ENCODE results near the gene CCDC150. TPM values are rescaled to one million over a fixed set of nuclear protein-coding genes. Genes with fewer than 3 reads are reported as not detected.

The CCDC150 gene
- total RNA-seq, 1 experiment from 2014 or later: 19.0 TPM

- no peaks in the 10 kb centered on the region for H3K27me3 ChIP-seq (ENCODE audit: control insufficient read depth, insufficient read depth, low read length)
- ChIA-PET CTCF (no interaction called here), POLR2A (no interaction called here)
- H3K4me1 ChIP-seq (ENCODE audit: control insufficient read depth, insufficient read depth, low read length): no peaks in the 10 kb centered on the region
- DNase-seq (ENCODE audit: low read depth, low spot score) (no peak), ATAC-seq (no peak)
- intact Hi-C loops (cut with micrococcal nuclease; ENCODE audit: unreplicated experiment): no loop called here
- in situ Hi-C loops (cut with HindIII; ENCODE audit: low pct_unique_long_range_greater_than_20kb, low sequenced_read_pairs): no loop called here
- no TSS peak for BruUV-seq (replicated peaks)
- no peak overlapping the region for H3K27ac ChIP-seq (ENCODE audit: low read length)
- peaks cover 17% of the 10 kb centered on the region; the same call in 1 of the 2 replicates for H3K9me3 ChIP-seq (ENCODE audit: control insufficient read depth, insufficient read depth, low read depth, low read length)
- TF ChIP-seq CTCF (IDR thresholded peaks at IDR 0.05) (no peak), POLR2AphosphoS5 (IDR thresholded peaks at IDR 0.05; ENCODE audit: low read depth, low read length) (no peak), SIN3A (IDR thresholded peaks at IDR 0.05; ENCODE audit: borderline replicate concordance, insufficient read depth, low read depth, low read length) (no peak), REST (IDR thresholded peaks at IDR 0.05; ENCODE audit: insufficient read depth in 1 of 2, low read depth in 2 of 2, low read length in 1 of 2) (no peak), TCF7L2 (IDR thresholded peaks at IDR 0.05; ENCODE audit: low read depth, low read length) (no peak)
- H3K4me3 ChIP-seq (ENCODE audit: low read depth in 2 of 2, low read length in 2 of 2): no peak overlapping the region
- no peaks in the 10 kb centered on the region for H3K36me3 ChIP-seq (ENCODE audit: control insufficient read depth, insufficient read depth, low read length)
These were observed 17.8 kb downstream of the CCDC150 start for GRCh38 chr2:196657333-196657732.

- CTCF ChIA-PET: no interaction called here
- no TSS peak for BruUV-seq (replicated peaks)
- Histone ChIP-seq H3K9me3 (ENCODE audit: control insufficient read depth, insufficient read depth, low read depth, low read length) (0 out of 2 replicates have a peak, but pooled peaks cover under 1% of the 10 kb centered on the region), H3K27me3 (ENCODE audit: control insufficient read depth, insufficient read depth, low read length) (no peaks in the 10 kb centered on the region), H3K36me3 (ENCODE audit: control insufficient read depth, insufficient read depth, low read length) (no peaks in the 10 kb centered on the region), H3K27ac (ENCODE audit: low read length) (no peak overlapping the region), H3K4me1 (ENCODE audit: control insufficient read depth, insufficient read depth, low read length) (no peaks in the 10 kb centered on the region), H3K4me3 (ENCODE audit: low read depth in 2 of 2, low read length in 2 of 2) (no peak overlapping the region)
- DNase-seq (ENCODE audit: low read depth, low spot score) (no peak), ATAC-seq (no peak)
- TF ChIP-seq TCF7L2 (IDR thresholded peaks at IDR 0.05; ENCODE audit: low read depth, low read length): no peak
- no peak for TF ChIP-seq REST (IDR thresholded peaks at IDR 0.05; ENCODE audit: insufficient read depth in 1 of 2, low read depth in 2 of 2, low read length in 1 of 2)
- no peak for TF ChIP-seq POLR2AphosphoS5 (IDR thresholded peaks at IDR 0.05; ENCODE audit: low read depth, low read length)
- no peak for TF ChIP-seq SIN3A (IDR thresholded peaks at IDR 0.05; ENCODE audit: borderline replicate concordance, insufficient read depth, low read depth, low read length)
- TF ChIP-seq CTCF (IDR thresholded peaks at IDR 0.05): no peak
- POLR2A ChIA-PET: no interaction called here
- intact Hi-C loops (cut with micrococcal nuclease; ENCODE audit: unreplicated experiment) (no loop called here), in situ Hi-C loops (cut with HindIII; ENCODE audit: low pct_unique_long_range_greater_than_20kb, low sequenced_read_pairs) (no loop called here)
These were observed 20.3 kb downstream of the CCDC150 start for GRCh38 chr2:196659844-196660243.

Data from Panc1 (cell line).